Measurements from ENCODE around the gene HPX. TPM values are rescaled to one million over a fixed set of nuclear protein-coding genes. Genes with fewer than 3 reads are reported as not detected.

HPX gene
- total RNA-seq: not detected

- no peak for DNase-seq
- intact Hi-C loops (cut with micrococcal nuclease): no loop called here
Observed at GRCh38 chr11:6440906-6441358, at the start of gene HPX. TSS of gene HPX (minus strand) at chr11:6440987. CDS start at chr11:6440963, 24 bp downstream.

GRCh38 chr11:6489306-6489705 is 48.5 kb upstream of the HPX start:
- DNase-seq (no peak), ATAC-seq (no peak)
- CTCF ChIA-PET: interaction anchor here (1.3 kb wide), 1 partner anchor 16 kb away, joined by 3 read pairs; no protein-coding TSS in a partner anchor
- no peaks in the 10 kb centered on the region for H3K27me3 Mint-ChIP-seq
- no peak overlapping the region for H3K4me3 Mint-ChIP-seq
- POLR2A ChIA-PET: interaction anchor here (1.0 kb wide), 1 partner anchor 14 kb away, joined by 3 read pairs; no protein-coding TSS in a partner anchor
- peaks cover 32% of the 10 kb centered on the region for H3K36me3 Mint-ChIP-seq (ENCODE audit: low read depth)
- peaks cover 8% of the 10 kb centered on the region for H3K4me1 Mint-ChIP-seq (ENCODE audit: low read depth)
- intact Hi-C loops (cut with micrococcal nuclease): no loop called here
- no peaks in the 10 kb centered on the region for H3K9me3 Mint-ChIP-seq
- TF ChIP-seq CTCF (IDR thresholded peaks at IDR 0.05): no peak
- no peak overlapping the region for H3K27ac Mint-ChIP-seq

More at GRCh38 chr11:6440906-6441358, at the start of gene HPX:
- H3K4me3 Mint-ChIP-seq: no peak within 1 kb of the TSS
- CTCF ChIA-PET: interaction anchor here (0.7 to 14.5 kb wide), 9 partner anchors 8 to 88 kb away, joined by 3 to 652 read pairs (median 4); partner anchors contain the start of gene TRIM3
- POLR2A ChIA-PET: interaction anchor here (0.7 to 1.5 kb wide), 4 partner anchors 12 to 62 kb away, joined by 3 read pairs; no protein-coding TSS in a partner anchor
- no peak for TF ChIP-seq CTCF (IDR thresholded peaks at IDR 0.05)
- no peak within 1 kb of the TSS for H3K27ac Mint-ChIP-seq
- no peaks in the 10 kb centered on the region for H3K27me3 Mint-ChIP-seq
- no peak for ATAC-seq
- peaks cover under 1% of the 10 kb centered on the region for H3K4me1 Mint-ChIP-seq (ENCODE audit: low read depth)
- H3K9me3 Mint-ChIP-seq: no peaks in the 10 kb centered on the region
- H3K36me3 Mint-ChIP-seq (ENCODE audit: low read depth): no peaks in the 10 kb centered on the region

- ChIA-PET CTCF (interaction anchor here (1.3 kb wide), 1 partner anchor 17 kb away, joined by 3 read pairs; no protein-coding TSS in a partner anchor), POLR2A (interaction anchor here (1.0 kb wide), 1 partner anchor 13 kb away, joined by 3 read pairs; no protein-coding TSS in a partner anchor)
Observed at GRCh38 chr11:6488821-6489220, 48.0 kb upstream of the HPX start.

GRCh38 chr11:6488342-6488741 is 47.6 kb upstream of the HPX start:
- Mint-ChIP-seq H3K36me3 (ENCODE audit: low read depth) (peaks cover 28% of the 10 kb centered on the region), H3K4me3 (no peak overlapping the region)

More at GRCh38 chr11:6488821-6489220, 48.0 kb upstream of the HPX start:
- Mint-ChIP-seq H3K4me3 (no peak overlapping the region), H3K27ac (no peak overlapping the region), H3K4me1 (ENCODE audit: low read depth) (peaks cover 8% of the 10 kb centered on the region), H3K36me3 (ENCODE audit: low read depth) (peaks cover 28% of the 10 kb centered on the region), H3K9me3 (no peaks in the 10 kb centered on the region), H3K27me3 (no peaks in the 10 kb centered on the region)
- TF ChIP-seq CTCF (IDR thresholded peaks at IDR 0.05): no peak
- ATAC-seq: no peak
- no peak for DNase-seq
- intact Hi-C loops (cut with micrococcal nuclease): no loop called here

More at GRCh38 chr11:6488342-6488741, 47.6 kb upstream of the HPX start:
- intact Hi-C loops (cut with micrococcal nuclease): no loop called here
- no peak for TF ChIP-seq CTCF (IDR thresholded peaks at IDR 0.05)
- Mint-ChIP-seq H3K4me1 (ENCODE audit: low read depth) (peaks cover 11% of the 10 kb centered on the region), H3K9me3 (no peaks in the 10 kb centered on the region), H3K27ac (no peak overlapping the region), H3K27me3 (no peaks in the 10 kb centered on the region)
- DNase-seq (no peak), ATAC-seq (no peak)
- ChIA-PET POLR2A (interaction anchor here (1.0 kb wide), 1 partner anchor 13 kb away, joined by 3 read pairs; no protein-coding TSS in a partner anchor), CTCF (interaction anchor here (1.3 to 1.4 kb wide), 2 partner anchors 17 to 109 kb away, joined by 3 to 4 read pairs; no protein-coding TSS in a partner anchor)

Measured in activated CD8-positive, alpha-beta T cell treated with anti-CD3 and anti-CD28 coated beads for 36 hours (primary cell).